CD4-positive, alpha-beta memory T cell (primary cell): ENCODE data around the gene OR2AG2. TPM values are rescaled to one million over a fixed set of nuclear protein-coding genes. Genes with fewer than 3 reads are reported as not detected.

Source experiments
- CTCF ChIA-PET: fragments of 350-600 bp; sonication (Branson Sonifier 250); formaldehyde crosslinking; loops from one replicate; lab custom pipeline; 2021; ENCODE audit warnings: inconsistent platforms; ENCODE audit not compliant: partially characterized antibody; lab: Charles Lee
- POLR2A ChIA-PET: fragments of 350-600 bp; sonication (Branson Sonifier 250); formaldehyde crosslinking; loops from one replicate; lab custom pipeline; 2021; ENCODE audit not compliant: partially characterized antibody; lab: Charles Lee
- DNase-seq, 5 donors: peaks; one replicate each; pipeline versions ENCODE4 v3.0.0 to v3.0.0-alpha.2; 2020 to 2022; ENCODE audit warnings: mixed read lengths in 1 of 5
- H3K27ac ChIP-seq: one replicate; pipeline ENCODE4 v1.7.0; 2013; ENCODE audit warnings: low read depth, low read length
- H3K27me3 ChIP-seq: 2 replicates; pipeline ENCODE4 v1.7.0; 2013; ENCODE audit warnings: mild to moderate bottlenecking, low read length, moderate library complexity; ENCODE audit not compliant: insufficient read depth
- H3K36me3 ChIP-seq: 2 replicates; pipeline ENCODE4 v1.7.0; 2013; ENCODE audit warnings: mild to moderate bottlenecking, low read length, moderate library complexity; ENCODE audit not compliant: insufficient read depth
- H3K4me1 ChIP-seq: 2 replicates; pipeline ENCODE4 v1.7.0; 2013; ENCODE audit warnings: mild to moderate bottlenecking, low read length, moderate library complexity; ENCODE audit not compliant: insufficient read depth
- H3K4me3 ChIP-seq, 2 donors: one replicate each; pipeline ENCODE4 v1.7.0; 2013; ENCODE audit warnings: low read length in 2 of 2, mild to moderate bottlenecking in 1 of 2
- H3K9me3 ChIP-seq, 2 donors: one replicate each; pipeline ENCODE4 v1.7.0; 2013; ENCODE audit warnings: low read length in 2 of 2, control low read depth in 1 of 2; ENCODE audit not compliant: control insufficient read depth in 1 of 2
- H3K27ac Mint-ChIP-seq, 7 donors: one replicate each; pipeline ENCODE4 v1.8.0; 2020 to 2021; ENCODE audit warnings: mixed read lengths in 7 of 7, mild to moderate bottlenecking in 6 of 7, inconsistent platforms in 3 of 7, moderate library complexity in 3 of 7
- H3K27me3 Mint-ChIP-seq, 2 donors: one replicate each; pipeline ENCODE4 v1.8.0; 2020 to 2021; ENCODE audit warnings: mixed read lengths in 2 of 2
- H3K36me3 Mint-ChIP-seq, 2 donors: one replicate each; pipeline ENCODE4 v1.8.0; 2020 to 2021; ENCODE audit warnings: mixed read lengths in 2 of 2, inconsistent platforms in 1 of 2, mild to moderate bottlenecking in 1 of 2
- H3K4me1 Mint-ChIP-seq, 4 donors: one replicate each; pipeline ENCODE4 v1.8.0; 2020 to 2021; ENCODE audit warnings: mixed read lengths in 4 of 4, mild to moderate bottlenecking in 1 of 4
- H3K4me3 Mint-ChIP-seq, 8 donors: one replicate each; pipeline ENCODE4 v1.8.0; 2020 to 2021; ENCODE audit warnings: mixed read lengths in 8 of 8, mild to moderate bottlenecking in 7 of 8, moderate library complexity in 6 of 8, inconsistent platforms in 3 of 8
- H3K9me3 Mint-ChIP-seq, 8 donors: one replicate each; pipeline ENCODE4 v1.8.0; 2020 to 2021; ENCODE audit warnings: mixed read lengths in 8 of 8, mild to moderate bottlenecking in 5 of 8, inconsistent platforms in 3 of 8, moderate library complexity in 1 of 8
- intact Hi-C: fragments of 100-400 bp; cut with micrococcal nuclease; formaldehyde crosslinking; loops from one replicate; pipeline ENCODE4 v1.15.1; 2023
- polyA plus RNA-seq, 2 donors: library from polyadenylated mRNA; unstranded; fragments of 300-500 nt; fragmentation: Illumina TruSeq; gene quantifications; one replicate each; pipeline ENCODE4 v1.2.3, GENCODE V29; 2021
- total RNA-seq, 2 experiments: library from RNA; stranded (reverse); gene quantifications; one replicate each; pipeline ENCODE4 v1.2.3, GENCODE V29; 2021

Gene OR2AG2
- total and polyA plus RNA-seq, 4 experiments from 2014 or later = not detected

DNA sequence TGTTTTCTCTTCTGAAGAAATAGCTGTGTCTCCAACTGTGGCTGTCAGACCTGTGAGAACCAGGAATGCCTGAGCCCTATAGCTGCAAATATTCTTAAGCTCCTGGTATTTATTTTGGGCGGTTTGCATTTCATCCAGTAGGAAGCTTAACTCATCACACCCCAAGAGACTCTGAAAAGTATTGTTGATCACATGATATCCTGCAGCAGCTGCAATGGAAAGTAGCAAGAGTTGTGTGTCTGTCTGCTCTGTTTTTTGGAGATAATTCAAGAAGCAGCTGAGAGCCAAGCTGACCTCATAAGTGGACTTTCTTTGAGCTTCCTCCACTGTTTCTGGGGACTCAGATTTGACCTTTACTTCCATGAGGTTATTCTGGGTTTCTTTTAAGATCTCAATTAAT lies 52.2 kb downstream of the OR2AG2 start:
- intact Hi-C loops = no loop called here
- Mint-ChIP-seq H3K36me3 (peaks cover 71 to 80% of the 10 kb centered on the region in 2 donors), H3K4me1 (peaks cover 56 to 91% (median 77%) of the 10 kb centered on the region in 4 donors), H3K27ac (peak overlapping the region; percentile 0 to 86 (median 59)), H3K4me3 (peak overlapping the region in 2 of 8 donors; percentile 27 to 31), H3K27me3 (no peaks in the 10 kb centered on the region), H3K9me3 (peaks cover 0 to 33% (median 3%) of the 10 kb centered on the region in 8 donors)
- DNase-seq = no peak
- H3K4me3 ChIP-seq = no peak overlapping the region
- no peak overlapping the region for H3K27ac ChIP-seq
- H3K27me3 ChIP-seq = no peaks in the 10 kb centered on the region
- no peaks in the 10 kb centered on the region for H3K9me3 ChIP-seq
- ChIA-PET POLR2A (interaction anchor here (1.1 to 1.3 kb wide), 3 partner anchors 13 to 27 kb away, joined by 3 read pairs; no protein-coding TSS in a partner anchor), CTCF (interaction anchor here (0.9 to 7.5 kb wide), 6 partner anchors 9 to 36 kb away, joined by 3 to 63 read pairs (median 10); no protein-coding TSS in a partner anchor)
- H3K36me3 ChIP-seq = peaks cover 18% of the 10 kb centered on the region
- H3K4me1 ChIP-seq = peaks cover 75% of the 10 kb centered on the region

DNA sequence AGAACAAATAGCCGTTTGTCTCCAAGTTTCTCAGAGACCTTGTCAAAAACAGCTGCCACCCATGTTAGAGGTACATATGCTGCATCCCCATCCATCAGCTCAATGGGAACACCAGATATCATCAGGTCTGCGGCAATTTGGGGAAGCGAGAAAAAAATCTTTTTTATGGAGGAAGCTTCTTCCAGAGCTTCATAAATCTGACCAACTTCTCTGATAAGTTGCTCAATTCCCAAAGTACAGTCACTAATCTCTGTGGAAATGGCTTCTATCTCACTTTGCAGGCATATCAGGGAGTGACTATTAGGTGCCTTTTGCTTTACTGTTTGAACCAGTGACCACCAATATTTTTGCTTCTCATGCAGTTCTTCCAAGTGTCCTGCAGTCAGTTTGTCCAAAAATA lies 54.4 kb downstream of the OR2AG2 start:
- H3K4me1 Mint-ChIP-seq = peaks cover 43 to 78% (median 59%) of the 10 kb centered on the region in 4 donors
- peaks cover 0 to 39% (median 3%) of the 10 kb centered on the region in 8 donors for H3K9me3 Mint-ChIP-seq
- H3K4me1 ChIP-seq = peaks cover 54% of the 10 kb centered on the region
- H3K9me3 ChIP-seq = no peaks in the 10 kb centered on the region
- ChIA-PET CTCF (interaction anchor here (1.0 to 9.2 kb wide), 4 partner anchors 17 to 42 kb away, joined by 3 to 80 read pairs (median 30); no protein-coding TSS in a partner anchor), POLR2A (interaction anchor here (0.8 to 1.2 kb wide), 2 partner anchors 9 to 16 kb away, joined by 3 read pairs; no protein-coding TSS in a partner anchor)
- no peak overlapping the region for H3K4me3 ChIP-seq
- H3K27me3 ChIP-seq = no peaks in the 10 kb centered on the region
- H3K4me3 Mint-ChIP-seq = no peak overlapping the region
- no peak overlapping the region for H3K27ac ChIP-seq
- peak overlapping the region in 3 of 7 donors; percentile 60 to 80 (median 78) for H3K27ac Mint-ChIP-seq
- H3K36me3 Mint-ChIP-seq = peaks cover 64 to 66% of the 10 kb centered on the region in 2 donors
- peaks cover 12% of the 10 kb centered on the region for H3K36me3 ChIP-seq
- no peak for DNase-seq
- H3K27me3 Mint-ChIP-seq = no peaks in the 10 kb centered on the region
- intact Hi-C loops = no loop called here

Other genes with a start within 250 kb of the OR2AG2 start
- gene RRP8, start 168.4 kb downstream of the OR2AG2 start, total RNA-seq = 10 to 100 TPM; 29.9 to 36.0 TPM
- gene RRP8, start 168.4 kb downstream of the OR2AG2 start, polyA plus RNA-seq = 10 to 100 TPM; 19.5 to 28.4 TPM
- 100 to 1,000 TPM; 131 to 132 TPM for gene ILK, start 168.2 kb downstream of the OR2AG2 start, total RNA-seq
- 100 to 1,000 TPM; 121 to 129 TPM for gene ILK, start 168.2 kb downstream of the OR2AG2 start, polyA plus RNA-seq
- gene TAF10, start 159.8 kb downstream of the OR2AG2 start, total RNA-seq = 100 to 1,000 TPM; 116 to 120 TPM
- 100 to 1,000 TPM; 171 to 367 TPM for gene TAF10, start 159.8 kb downstream of the OR2AG2 start, polyA plus RNA-seq
- 100 to 1,000 TPM; 194 to 198 TPM for gene TPP1, start 152.6 kb downstream of the OR2AG2 start, total RNA-seq
- gene TPP1, start 152.6 kb downstream of the OR2AG2 start, polyA plus RNA-seq = 100 to 1,000 TPM; 103 to 144 TPM
- 1 to 10 TPM; 6.4 to 6.7 TPM for gene DCHS1, start 116.2 kb downstream of the OR2AG2 start, total RNA-seq
- 1 to 10 TPM in 1 of 2 donors, under 1 TPM in 1; 0.47 to 2.5 TPM for gene DCHS1, start 116.2 kb downstream of the OR2AG2 start, polyA plus RNA-seq
- 10 to 100 TPM; 33.4 to 36.9 TPM for gene MRPL17, start 88.6 kb downstream of the OR2AG2 start, total RNA-seq
- 10 to 100 TPM; 12.7 to 42.6 TPM for gene MRPL17, start 88.6 kb downstream of the OR2AG2 start, polyA plus RNA-seq
- gene OR2AG1, start 11.0 kb upstream of the OR2AG2 start, total RNA-seq = not detected
- gene OR2AG1, start 11.0 kb upstream of the OR2AG2 start, polyA plus RNA-seq = not detected
- gene OR6A2, start 27.7 kb upstream of the OR2AG2 start, total RNA-seq = not detected
- gene OR6A2, start 27.7 kb upstream of the OR2AG2 start, polyA plus RNA-seq = not detected
- not detected for gene OR10A5, start 73.7 kb upstream of the OR2AG2 start, total RNA-seq
- gene OR10A5, start 73.7 kb upstream of the OR2AG2 start, polyA plus RNA-seq = not detected
- gene OR10A2, start 91.1 kb upstream of the OR2AG2 start, total RNA-seq = not detected
- gene OR10A2, start 91.1 kb upstream of the OR2AG2 start, polyA plus RNA-seq = not detected
- gene OR10A4, start 104.6 kb upstream of the OR2AG2 start, total RNA-seq = not detected
- gene OR10A4, start 104.6 kb upstream of the OR2AG2 start, polyA plus RNA-seq = not detected
- gene OR2D2, start 120.5 kb upstream of the OR2AG2 start, total RNA-seq = not detected
- gene OR2D2, start 120.5 kb upstream of the OR2AG2 start, polyA plus RNA-seq = not detected
- gene OR2D3, start 149.0 kb upstream of the OR2AG2 start, total RNA-seq = not detected
- gene OR2D3, start 149.0 kb upstream of the OR2AG2 start, polyA plus RNA-seq = not detected
- gene ZNF215, start 154.4 kb upstream of the OR2AG2 start, total RNA-seq = not detected
- not detected for gene ZNF215, start 154.4 kb upstream of the OR2AG2 start, polyA plus RNA-seq
- gene ZNF214, start 248.4 kb upstream of the OR2AG2 start, total RNA-seq = not detected
- not detected for gene ZNF214, start 248.4 kb upstream of the OR2AG2 start, polyA plus RNA-seq
- gene NLRP14, start 248.5 kb upstream of the OR2AG2 start, total RNA-seq = not detected
- not detected for gene NLRP14, start 248.5 kb upstream of the OR2AG2 start, polyA plus RNA-seq